CD4-positive, alpha-beta T cell treated with Interleukin-15 for 4 hours (primary cell): Measurements from ENCODE around the gene MCAT.
A peak's percentile ranks its signal among the peaks of the same experiment; 100 is the strongest.

Experiments
- DNase-seq: peaks from one replicate; pipeline ENCODE4 v3.0.0-alpha.2; 2020; ENCODE audit warnings: low spot score

MCAT gene, protein sequence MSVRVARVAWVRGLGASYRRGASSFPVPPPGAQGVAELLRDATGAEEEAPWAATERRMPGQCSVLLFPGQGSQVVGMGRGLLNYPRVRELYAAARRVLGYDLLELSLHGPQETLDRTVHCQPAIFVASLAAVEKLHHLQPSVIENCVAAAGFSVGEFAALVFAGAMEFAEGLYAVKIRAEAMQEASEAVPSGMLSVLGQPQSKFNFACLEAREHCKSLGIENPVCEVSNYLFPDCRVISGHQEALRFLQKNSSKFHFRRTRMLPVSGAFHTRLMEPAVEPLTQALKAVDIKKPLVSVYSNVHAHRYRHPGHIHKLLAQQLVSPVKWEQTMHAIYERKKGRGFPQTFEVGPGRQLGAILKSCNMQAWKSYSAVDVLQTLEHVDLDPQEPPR

DNA sequence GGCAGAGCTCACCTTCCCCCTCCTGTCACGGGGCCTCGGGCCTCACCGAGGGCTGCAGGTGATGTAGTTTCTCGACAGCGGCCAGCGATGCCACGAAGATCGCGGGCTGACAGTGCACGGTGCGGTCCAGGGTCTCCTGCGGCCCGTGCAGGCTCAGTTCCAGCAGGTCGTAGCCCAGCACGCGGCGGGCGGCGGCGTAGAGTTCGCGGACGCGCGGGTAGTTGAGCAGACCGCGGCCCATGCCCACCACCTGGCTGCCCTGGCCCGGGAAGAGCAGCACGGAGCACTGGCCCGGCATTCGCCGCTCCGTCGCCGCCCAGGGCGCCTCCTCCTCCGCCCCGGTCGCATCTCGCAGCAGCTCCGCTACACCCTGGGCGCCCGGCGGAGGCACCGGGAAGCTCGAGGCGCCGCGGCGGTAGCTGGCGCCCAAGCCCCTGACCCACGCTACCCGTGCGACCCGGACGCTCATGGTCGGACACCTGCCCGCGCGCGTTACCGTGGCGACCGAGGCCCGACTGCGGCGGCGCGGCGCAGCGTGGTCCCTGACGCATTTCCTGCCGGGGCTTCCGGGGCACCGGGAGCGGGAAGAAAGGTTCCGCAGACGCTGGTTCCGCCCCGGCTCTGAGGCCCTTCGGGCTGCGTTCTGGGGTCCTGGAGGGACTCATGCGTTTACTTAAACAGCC lies at the start of gene MCAT:
TSS of gene MCAT (minus strand) at position 519 of the 683 bp plus-strand sequence. CDS start at position 469, 50 bp downstream.
- peak; percentile 78 for DNase-seq

DNA sequence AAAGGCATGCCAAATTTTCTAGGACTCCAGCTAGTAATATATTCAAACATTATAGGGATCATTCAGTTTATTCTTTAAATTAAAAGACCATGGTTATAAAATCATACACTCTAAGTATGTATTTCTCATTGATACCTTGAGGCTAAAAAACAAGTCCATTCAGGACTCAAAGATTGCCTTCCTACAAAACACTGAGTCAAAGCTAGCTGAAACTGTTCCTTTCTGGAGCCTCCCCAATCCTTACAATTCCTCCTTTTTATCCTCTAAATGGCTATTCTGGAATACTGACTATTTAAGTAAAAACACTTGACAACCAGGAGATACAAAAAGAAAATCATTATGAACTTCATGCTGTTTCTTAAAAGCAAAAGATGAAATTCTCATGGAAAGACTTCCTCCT lies 48.6 kb upstream of the MCAT start:
- DNase-seq, result no peak

DNA sequence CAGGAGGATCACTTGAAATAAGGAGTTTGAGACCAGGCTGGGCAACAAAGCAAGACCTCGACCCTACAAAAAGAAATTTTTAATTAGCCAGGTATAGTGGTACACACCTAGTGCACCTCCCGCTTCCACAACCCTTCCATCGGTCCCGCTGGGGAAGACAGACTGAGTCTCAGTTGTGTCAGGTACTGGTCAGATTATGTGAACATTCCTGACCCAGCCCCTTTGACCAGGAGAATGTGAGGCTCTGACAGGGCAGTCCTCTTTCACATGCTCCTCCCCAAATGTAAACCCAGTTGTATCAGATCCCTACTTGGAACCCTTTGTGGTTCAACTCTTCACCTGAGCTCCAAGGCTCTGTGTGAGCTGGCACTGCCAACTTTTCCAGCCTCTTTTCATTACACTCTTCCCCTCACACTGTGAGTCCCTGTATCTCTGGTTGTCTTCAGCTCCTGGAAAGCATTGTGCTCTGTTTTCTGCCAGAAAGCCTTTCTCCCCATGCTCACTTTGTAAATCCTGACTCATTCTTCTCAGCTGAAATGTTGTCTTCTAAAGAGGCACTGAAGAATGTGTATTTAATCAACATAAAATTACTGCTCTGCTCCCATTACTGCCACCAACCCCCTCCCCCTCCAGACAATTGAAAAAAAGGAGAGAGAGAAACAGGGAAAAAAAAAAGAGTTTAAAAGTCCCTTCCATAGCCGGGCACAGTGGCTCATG lies 45.8 kb upstream of the MCAT start:
- no peak for DNase-seq

DNA sequence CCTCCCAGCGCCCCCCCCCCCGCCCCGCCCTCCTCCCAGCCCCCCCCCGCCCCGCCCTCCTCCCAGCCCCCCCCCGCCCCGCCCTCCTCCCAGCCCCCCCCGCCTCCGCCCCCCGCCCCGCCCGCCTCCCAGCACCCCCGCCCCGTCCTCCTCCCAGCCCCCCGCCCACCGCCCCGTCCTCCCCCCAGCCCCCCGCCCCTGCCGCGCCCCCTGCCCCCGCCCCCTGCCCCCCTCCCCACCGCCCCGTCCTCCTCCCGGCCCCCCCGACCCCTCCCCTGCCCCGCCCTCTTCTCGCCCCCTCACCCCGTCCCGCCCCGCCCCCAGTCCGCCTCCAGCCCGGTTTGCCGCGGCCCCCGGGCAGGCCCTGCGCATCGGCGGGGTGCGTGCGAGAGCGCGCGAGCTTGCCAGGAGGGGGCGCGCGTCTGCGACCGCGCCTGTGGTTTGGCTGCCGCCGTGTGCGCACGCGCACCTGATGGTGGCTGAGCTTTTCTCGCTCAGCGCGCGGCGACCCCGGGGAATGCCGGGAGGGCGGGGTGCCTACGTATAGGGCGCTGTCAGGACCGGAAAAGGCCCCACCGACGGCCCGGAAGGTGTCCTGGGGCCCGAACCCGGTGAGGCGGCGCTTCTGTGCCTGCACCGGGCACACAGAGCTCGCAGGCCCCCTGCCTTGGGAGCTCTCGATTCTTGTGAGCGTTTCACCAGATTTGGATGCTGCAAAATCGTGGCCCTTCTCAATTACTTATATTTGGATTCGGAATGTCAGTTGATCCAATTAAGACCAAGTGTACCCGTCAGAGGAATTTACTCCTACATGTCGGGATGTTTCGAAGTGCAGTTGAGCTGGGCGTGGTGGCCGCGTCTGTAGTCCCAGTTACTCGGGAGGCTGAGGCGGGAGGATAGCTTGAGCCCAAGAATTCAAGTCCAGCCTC lies 44.2 kb upstream of the MCAT start:
- peak; percentile 97 for DNase-seq

DNA sequence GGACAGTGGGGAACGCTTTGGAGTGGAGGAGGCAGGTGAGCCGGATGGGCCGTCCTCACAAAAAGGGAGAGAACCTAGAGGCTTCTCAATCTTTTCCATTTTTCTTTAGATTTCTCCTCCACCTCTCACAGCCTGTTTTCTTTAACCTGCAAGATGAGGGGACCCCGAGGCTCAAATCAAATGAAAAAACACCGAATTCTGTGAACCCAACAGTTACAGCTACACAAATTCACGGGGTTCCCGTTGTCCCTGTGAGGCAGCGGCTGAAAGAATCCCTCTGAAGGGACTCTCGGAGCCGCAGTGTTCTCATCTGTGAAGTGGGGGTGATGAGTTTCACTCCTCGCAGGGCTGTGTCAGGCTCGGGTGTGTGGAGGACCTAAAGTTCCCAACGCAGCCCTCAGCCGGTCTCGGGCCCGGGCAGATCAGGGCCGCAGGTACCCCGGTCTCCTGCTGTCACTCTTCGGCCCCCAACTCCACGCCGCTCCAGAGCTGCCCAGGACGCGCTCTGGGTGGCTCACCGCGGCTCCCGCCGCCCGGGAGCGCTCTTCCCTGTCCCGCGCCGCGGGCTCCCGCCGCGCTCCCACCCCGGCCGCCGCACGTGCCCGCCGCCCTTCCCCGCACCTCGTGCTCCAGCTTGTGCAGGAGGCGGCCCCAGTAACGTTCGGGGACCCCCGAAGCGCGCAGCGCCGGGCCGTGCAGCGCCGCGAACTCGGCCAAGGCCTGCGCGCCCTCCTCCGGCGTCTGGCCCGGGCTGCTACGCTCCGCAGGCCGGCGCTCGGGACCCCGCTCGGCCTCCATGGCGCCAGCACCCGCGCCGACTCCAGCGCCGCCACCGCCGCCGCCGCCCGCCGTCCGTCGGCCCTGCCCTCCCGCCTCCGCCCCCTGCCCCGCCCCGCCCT lies 43.3 kb upstream of the MCAT start, which contains the start of gene TTLL12:
TSS of gene TTLL12 (minus strand) at position 863 of the 899 bp plus-strand sequence. CDS start at position 798, 65 bp downstream.
- DNase-seq, result peak; percentile 45

DNA sequence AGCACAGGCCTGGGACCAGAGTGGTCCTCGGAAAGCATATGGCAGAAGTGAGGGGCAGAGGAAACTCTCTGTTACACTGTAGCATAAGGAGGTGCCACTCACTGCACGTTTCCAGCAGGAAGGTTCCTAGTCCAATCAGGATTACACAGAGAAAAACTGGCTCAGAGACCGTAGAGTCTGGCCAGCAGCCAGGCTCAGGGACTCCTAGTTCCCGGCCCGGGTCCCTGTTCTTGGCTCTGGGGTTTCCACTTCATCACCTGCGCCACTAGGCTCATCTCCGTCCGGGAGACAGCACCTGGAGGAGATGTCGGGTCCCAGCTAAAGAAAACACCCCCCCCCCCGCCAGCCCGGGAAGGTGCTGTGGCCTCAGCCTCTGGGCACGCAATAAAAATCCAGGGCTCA lies 42.7 kb upstream of the MCAT start:
- no peak for DNase-seq

DNA sequence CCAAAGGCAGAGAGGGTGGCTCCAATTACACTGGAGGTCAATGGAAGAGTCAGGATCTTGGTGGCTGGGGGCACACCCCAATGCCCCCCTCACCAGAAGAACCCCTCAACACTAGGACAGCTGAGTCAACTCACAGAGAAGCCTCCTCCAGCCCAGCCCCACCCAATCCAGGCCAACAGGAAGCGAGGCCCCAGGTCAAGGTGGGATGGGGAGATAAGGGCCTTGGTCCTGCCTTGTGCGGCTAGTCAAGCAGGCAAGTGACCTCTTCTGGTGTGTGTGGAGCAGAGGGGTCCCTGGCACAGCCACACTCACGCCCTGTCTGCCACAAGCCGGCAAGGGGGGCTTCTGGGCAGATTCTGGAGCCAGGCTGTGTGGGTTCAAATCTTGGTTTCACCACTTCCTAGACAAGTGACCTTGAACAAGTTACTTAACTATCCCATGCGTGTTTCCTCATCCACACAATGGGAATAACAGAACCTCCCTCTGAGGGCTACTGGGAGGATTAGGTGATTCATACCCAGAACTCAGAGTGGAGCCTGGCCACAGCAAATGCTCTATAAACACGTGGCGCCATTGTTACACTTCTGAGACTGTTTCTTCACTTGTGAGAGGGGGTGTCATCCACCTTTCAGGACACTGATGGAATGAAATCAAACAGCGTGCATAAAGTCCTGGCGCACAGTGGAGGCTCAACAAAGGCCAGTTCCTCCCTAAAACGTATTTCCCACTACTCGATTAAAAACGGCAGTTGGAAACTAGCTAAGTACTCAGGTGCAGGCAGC lies 40.5 kb upstream of the MCAT start:
- DNase-seq, result no peak

DNA sequence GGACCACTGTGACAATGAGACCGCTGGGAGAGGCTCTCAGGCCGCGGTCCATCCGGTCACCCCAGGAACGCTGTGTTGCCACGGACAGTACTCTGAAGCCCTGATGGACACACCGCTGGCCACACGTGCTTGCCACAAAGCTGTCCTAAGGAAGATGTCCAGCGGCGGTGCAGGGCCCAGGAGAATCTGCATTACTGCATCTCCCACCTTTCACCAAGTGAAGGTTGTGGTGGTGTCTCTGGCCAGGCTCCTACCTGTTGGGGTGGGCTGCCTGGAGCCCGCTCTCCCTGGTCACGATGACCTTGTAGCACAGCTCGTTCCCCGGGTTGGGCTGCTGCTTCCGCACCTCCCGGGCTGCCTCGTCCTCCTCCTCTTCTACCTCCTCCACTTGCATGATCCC lies 39.5 kb upstream of the MCAT start:
- DNase-seq, result no peak

DNA sequence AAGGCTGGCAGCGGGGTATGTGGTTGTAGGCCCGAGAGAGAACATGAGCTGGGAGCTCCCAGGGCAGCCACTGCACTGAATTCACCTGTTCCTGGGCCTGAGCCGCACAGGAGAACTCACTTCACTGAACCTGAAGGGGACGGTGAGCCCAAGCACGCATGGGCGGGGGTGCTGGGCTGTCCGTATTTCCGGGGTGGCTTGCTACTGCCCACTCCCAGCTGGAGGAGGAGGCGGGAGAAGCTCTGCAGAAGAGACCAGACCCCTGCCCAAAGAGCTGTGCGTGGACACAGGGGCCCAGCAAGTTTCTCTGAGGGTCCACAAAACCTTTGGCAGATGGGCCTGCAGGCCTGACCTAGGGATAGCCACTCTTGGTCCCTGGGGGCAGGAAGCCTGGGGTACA lies 38.9 kb upstream of the MCAT start:
- DNase-seq, result no peak

DNA sequence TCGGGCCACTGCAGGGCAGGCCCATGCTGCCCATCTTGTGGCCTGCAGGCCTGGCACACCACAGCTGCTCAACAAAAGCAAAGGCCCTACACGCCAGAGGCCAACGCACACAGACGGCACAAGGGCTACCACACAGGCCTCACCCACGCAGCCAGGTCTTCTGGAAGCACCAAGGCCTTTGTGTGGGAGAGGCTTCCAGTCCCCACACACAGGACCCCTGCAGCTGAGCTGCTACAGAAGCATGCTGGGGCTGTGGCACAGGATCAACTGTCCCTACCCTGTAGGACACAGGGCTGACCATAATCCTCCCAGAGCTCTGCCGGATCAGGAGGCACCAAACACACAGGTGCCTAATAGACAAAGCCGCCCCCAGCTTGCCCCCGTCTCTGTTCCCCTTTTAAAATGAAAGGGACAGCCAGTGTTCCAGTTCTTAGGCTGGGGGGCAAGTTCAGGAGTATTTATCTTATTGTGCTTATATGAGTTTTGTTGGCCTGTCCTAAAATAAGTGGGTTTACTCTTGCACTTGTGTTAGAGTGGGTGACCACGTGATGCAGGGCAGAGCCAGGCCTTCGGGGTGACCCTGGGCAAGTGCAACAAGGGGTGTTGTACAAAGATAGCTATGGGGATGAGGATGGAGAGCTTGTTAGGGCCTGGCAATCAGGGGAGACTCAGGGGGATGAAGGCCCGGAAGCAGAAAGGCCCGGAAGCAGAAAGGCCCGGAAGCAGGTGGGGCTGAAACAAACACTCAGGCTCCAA lies 38.3 kb upstream of the MCAT start:
- no peak for DNase-seq

DNA sequence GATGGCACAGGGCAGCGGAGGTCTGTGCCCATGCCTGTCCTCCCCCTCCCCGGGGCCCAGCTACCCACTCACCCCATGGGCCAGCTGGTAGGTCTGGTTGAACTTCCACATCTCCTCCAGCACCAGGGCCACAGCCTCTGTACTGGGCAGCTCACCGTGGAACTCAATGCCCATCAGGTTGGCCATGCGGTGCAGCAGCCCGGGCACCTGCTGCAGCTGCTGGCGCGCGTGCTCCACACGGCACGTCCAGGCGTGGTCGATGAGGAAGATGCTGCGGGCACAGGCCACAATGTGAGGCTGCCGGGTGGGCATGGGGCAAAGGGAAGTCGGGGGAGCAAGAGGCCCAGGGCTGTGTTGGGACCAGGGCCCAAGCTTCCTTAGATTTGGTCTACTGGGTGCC lies 37.5 kb upstream of the MCAT start:
- DNase-seq, result no peak

DNA sequence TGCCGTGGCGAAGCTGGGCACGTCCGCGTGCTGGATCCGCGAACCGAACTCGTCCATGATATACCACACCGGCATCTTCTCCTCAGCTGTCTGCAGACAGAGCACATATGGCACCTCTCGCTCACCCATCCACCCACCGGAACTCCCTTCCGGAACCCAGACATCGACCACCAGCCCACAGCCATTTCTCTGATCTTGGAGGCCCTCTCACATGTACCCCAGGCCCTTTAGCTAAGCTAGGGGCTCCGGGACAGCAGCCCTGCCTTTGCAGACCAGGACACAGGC lies 36.7 kb upstream of the MCAT start:
- DNase-seq, result no peak

DNA sequence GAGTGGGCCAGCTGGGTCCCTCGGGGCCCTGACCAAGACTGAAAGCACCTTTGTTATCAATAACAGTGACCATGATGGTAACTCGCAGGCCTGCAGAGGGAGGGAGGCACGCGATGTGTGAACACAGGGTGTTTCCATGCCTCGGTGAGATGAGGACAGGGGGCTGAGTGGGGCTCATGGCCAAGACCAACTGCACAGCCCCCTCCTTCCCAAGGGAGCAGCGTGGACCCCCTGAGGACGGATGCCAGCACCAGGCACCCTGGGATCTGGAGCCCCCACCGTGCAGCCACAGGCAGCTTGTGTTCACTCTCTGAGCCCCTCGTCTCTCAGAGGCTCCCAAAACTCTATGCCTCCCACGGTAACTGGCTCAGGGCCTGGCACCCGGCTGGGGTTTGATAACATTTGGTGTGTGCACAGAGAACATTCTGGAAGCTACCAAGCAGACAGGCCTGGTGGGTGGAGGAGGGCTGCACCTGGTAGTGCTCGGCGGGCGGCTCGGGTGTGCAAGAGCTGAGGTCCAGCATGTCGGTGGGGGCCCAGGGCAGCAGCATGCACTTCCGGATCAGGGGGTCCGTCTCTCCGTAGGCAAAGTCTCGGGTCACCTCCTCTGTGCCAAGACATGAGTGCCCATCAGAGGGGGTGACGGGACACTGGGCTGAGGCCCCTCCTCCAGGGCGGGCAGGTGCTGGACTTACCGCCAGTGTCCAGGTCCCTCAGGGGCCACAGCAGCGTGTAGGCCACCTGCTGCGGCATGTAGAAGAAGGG lies 36.1 kb upstream of the MCAT start:
- no peak for DNase-seq

DNA sequence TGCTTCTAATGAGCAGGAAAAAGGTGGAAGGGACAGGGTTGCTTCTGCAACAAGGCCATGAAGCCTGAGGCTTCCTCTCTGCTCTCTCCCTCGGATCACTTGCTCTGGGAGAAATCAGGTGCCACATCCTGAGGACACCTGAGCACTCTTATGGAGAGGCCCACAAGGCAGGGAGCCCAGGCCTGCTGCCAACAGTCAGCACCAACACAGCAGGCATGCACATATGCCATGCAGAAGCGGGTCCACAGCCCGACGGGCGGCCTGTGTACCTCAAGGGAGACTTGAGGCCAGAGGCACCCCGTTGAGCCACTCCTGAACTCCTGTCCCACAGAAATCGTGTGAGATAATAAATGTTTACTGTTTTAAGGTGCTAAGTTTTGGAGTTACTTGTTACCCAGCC lies 34.3 kb upstream of the MCAT start:
- no peak for DNase-seq

DNA sequence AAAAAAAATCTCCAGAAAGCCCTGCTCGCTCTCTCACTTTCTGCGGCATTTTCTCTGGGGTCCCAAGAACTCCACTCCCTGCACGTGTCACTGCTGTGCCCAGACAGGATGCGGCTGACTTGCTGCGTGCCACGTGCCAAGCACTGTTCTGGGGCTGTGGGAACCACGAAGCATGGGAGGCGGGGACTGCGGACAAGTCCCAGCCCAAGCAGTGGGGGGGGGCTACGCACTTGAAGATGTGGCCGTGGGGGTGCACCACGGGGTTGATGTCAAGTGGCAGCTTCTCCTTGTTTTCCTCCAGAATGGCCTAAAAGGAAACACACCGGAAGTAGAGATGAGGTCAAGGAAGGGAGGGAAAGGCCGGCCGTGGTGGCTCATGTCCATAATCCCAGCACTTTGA lies 32.9 kb upstream of the MCAT start:
- DNase-seq, result no peak

DNA sequence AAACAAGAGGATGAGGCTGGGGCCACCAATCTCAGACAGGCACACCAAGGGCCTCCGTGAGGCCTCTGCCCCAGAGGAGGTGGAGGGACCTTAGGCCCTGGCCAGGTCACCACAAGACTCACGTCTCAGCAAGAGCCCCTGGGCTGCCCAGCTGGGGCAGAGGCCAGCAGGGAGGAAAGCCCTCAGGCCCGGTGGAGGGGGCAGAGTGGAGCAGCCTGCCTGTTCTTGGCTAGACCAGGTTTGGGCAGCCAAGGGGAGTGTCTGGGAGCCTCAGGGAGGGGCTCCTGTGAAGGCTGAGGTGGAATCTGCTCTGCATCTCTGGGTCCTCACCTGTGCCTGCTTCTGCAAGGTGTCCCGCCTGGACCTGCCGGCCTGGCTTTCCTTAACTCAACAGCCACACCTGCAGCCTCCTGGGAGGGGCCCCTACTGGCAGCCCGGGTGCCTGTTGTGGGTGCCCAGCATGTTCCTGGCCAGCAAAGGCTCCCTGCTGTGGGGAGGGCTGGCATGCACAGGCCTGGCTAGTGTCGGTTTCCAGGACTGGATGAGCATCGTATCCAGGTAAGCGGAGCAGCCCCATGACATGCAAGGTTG lies 31.8 kb upstream of the MCAT start:
- DNase-seq, result no peak

DNA sequence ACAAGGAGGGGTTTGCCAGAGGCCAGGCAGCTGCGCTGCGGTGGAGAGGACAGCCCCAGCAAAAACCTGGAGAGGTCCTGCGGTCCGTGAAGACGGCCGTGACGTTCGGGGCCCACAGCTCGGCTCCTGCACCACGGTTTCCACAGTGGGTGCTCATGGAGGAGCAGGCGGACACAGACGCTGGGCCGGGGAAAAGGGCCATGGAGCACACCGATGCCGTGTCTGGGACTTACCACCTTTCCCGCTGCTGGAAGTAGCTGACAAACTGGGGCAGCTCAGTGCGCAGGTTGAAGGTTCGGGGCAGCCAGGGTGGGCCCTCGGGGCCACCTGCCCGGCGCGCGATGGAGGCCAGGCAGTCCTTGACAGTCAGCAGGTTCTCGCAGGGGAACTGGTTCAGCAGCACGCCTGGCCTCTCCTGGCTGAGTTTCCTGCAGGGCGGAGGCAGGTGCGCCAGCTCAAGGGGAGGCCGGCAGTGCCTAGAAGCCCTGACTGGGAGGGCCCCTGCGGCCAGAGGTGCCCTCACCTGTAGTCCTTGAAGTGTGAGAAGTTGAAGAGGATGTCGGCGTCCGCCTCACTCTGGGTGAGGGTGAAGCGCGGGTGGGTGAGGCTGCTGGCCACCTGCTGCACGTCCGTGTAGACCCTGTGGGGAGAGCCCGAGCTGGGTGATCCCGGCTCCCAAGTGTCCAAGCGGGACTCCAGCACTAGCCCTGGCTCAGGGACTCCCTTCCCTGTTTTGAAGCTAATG lies 30.9 kb upstream of the MCAT start:
- no peak for DNase-seq

DNA sequence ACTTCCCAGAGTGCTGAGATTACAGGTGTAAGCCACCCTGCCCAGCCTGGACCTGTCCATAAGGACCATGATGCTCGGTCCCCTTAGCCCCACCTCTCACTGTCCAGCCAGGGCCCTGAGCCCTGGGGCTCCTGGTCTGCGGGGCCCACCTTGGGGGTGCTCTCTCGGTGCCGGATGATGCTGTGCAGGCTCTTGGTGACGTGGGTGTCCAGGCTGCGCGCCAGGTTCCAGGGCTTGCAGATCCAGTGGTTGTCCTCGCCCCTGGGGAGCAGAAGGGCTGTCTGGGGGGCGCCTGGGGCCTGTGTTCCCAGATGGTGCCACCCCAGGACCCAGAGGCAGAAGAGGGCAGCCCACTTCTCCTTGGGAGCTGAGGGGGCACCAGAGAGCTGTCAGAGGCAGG lies 30.4 kb upstream of the MCAT start:
- DNase-seq, result no peak
